ENCODE measurements around the gene CTRL. TPM values are rescaled to one million over a fixed set of nuclear protein-coding genes. Genes with fewer than 3 reads are reported as not detected.

The CTRL gene
- total RNA-seq, 1 donor, result 0.27 TPM

- no peak for DNase-seq (ENCODE audit: low read depth)
- TF ChIP-seq CTCF (IDR thresholded peaks at IDR 0.05; ENCODE audit: insufficient read depth, low read length), result no peak
- no peak overlapping the region for H3K4me3 ChIP-seq (ENCODE audit: low read depth, low read length)
Observed at GRCh38 chr16:67949645-67950044, 18.0 kb upstream of the CTRL start.

- no peak overlapping the region for H3K4me3 ChIP-seq (ENCODE audit: low read depth, low read length)
- no peak for DNase-seq (ENCODE audit: low read depth)
- TF ChIP-seq CTCF (IDR thresholded peaks at IDR 0.05; ENCODE audit: insufficient read depth, low read length), result no peak
Observed at GRCh38 chr16:67948015-67948414, 16.4 kb upstream of the CTRL start.

- DNase-seq (ENCODE audit: low read depth), result no peak
- no peak overlapping the region for H3K4me3 ChIP-seq (ENCODE audit: low read depth, low read length)
- no peak for TF ChIP-seq CTCF (IDR thresholded peaks at IDR 0.05; ENCODE audit: insufficient read depth, low read length)
Observed at GRCh38 chr16:67946966-67947558, 15.4 kb upstream of the CTRL start.

GRCh38 chr16:67946128-67946569, 14.5 kb upstream of the CTRL start:
- DNase-seq (ENCODE audit: low read depth), result no peak
- no peak for TF ChIP-seq CTCF (IDR thresholded peaks at IDR 0.05; ENCODE audit: insufficient read depth, low read length)

GRCh38 chr16:67945392-67945933, 13.8 kb upstream of the CTRL start:
- DNase-seq (ENCODE audit: low read depth), result no peak
- no peak for TF ChIP-seq CTCF (IDR thresholded peaks at IDR 0.05; ENCODE audit: insufficient read depth, low read length)
- no peak overlapping the region for H3K4me3 ChIP-seq (ENCODE audit: low read depth, low read length)

More at GRCh38 chr16:67946128-67946569, 14.5 kb upstream of the CTRL start:
- H3K4me3 ChIP-seq (ENCODE audit: low read depth, low read length), result no peak overlapping the region

- no peak overlapping the region for H3K4me3 ChIP-seq (ENCODE audit: low read depth, low read length)
- TF ChIP-seq CTCF (IDR thresholded peaks at IDR 0.05; ENCODE audit: insufficient read depth, low read length), result no peak
- DNase-seq (ENCODE audit: low read depth), result no peak
Observed at GRCh38 chr16:67944690-67945391, 13.2 kb upstream of the CTRL start.
